ENCODE data around the gene PEX1.
"Not testable (repeated sequence)": the region's sequence is repeated elsewhere in the genome, so short reads cannot be mapped to it uniquely, and the experiment has no call there.

DNA sequence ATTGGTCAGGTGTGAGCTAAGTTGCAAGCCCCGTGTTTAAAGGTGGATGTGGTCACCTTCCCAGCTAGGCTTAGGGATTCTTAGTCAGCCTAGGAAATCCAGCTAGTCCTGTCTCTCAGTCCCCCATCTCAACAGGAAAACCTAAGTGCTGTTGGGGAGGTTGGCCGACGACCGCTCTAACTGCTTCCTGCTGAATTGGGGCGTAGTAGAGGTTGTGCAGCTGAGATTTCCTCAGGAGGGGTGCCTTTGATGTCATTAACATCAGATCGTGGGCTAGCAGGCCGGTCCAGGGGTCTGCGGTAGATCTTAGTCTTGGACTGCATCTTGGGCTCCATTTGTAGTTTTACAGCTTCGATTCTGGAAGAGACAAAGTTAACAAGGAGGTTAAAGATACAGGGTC, 59.7 kb downstream of the PEX1 start:
- not testable (repeated sequence) for TF ChIP-seq ZEB2 (tag by site-specific recombination; IDR thresholded peaks at IDR 0.05); KLF16 (tag by site-specific recombination; IDR thresholded peaks at IDR 0.05); YY1 (tag by site-specific recombination; IDR thresholded peaks at IDR 0.05); ZNF501 (tag by site-specific recombination; IDR thresholded peaks at IDR 0.05); ZBTB7A (tag by site-specific recombination; IDR thresholded peaks at IDR 0.05; ENCODE audit: low read depth); TCF7L2 (IDR thresholded peaks at IDR 0.05; ENCODE audit: borderline replicate concordance, low read depth, low read length)
- TF ChIP-seq, protein P1, sequence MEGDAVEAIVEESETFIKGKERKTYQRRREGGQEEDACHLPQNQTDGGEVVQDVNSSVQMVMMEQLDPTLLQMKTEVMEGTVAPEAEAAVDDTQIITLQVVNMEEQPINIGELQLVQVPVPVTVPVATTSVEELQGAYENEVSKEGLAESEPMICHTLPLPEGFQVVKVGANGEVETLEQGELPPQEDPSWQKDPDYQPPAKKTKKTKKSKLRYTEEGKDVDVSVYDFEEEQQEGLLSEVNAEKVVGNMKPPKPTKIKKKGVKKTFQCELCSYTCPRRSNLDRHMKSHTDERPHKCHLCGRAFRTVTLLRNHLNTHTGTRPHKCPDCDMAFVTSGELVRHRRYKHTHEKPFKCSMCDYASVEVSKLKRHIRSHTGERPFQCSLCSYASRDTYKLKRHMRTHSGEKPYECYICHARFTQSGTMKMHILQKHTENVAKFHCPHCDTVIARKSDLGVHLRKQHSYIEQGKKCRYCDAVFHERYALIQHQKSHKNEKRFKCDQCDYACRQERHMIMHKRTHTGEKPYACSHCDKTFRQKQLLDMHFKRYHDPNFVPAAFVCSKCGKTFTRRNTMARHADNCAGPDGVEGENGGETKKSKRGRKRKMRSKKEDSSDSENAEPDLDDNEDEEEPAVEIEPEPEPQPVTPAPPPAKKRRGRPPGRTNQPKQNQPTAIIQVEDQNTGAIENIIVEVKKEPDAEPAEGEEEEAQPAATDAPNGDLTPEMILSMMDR (tag by site-specific recombination; IDR thresholded peaks at IDR 0.05) = not testable (repeated sequence)
- TF ChIP-seq, protein P2, sequence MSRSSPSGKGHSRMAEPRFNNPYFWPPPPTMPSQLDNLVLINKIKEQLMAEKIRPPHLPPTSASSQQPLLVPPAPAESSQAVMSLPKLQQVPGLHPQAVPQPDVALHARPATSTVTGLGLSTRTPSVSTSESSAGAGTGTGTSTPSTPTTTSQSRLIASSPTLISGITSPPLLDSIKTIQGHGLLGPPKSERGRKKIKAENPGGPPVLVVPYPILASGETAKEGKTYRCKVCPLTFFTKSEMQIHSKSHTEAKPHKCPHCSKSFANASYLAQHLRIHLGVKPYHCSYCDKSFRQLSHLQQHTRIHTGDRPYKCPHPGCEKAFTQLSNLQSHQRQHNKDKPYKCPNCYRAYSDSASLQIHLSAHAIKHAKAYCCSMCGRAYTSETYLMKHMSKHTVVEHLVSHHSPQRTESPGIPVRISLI (tag by site-specific recombination; IDR thresholded peaks at IDR 0.05) = not testable (repeated sequence)
- TF ChIP-seq, protein P3, sequence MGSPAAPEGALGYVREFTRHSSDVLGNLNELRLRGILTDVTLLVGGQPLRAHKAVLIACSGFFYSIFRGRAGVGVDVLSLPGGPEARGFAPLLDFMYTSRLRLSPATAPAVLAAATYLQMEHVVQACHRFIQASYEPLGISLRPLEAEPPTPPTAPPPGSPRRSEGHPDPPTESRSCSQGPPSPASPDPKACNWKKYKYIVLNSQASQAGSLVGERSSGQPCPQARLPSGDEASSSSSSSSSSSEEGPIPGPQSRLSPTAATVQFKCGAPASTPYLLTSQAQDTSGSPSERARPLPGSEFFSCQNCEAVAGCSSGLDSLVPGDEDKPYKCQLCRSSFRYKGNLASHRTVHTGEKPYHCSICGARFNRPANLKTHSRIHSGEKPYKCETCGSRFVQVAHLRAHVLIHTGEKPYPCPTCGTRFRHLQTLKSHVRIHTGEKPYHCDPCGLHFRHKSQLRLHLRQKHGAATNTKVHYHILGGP (tag by site-specific recombination; IDR thresholded peaks at IDR 0.05) = not testable (repeated sequence)
- TF ChIP-seq, protein P4, sequence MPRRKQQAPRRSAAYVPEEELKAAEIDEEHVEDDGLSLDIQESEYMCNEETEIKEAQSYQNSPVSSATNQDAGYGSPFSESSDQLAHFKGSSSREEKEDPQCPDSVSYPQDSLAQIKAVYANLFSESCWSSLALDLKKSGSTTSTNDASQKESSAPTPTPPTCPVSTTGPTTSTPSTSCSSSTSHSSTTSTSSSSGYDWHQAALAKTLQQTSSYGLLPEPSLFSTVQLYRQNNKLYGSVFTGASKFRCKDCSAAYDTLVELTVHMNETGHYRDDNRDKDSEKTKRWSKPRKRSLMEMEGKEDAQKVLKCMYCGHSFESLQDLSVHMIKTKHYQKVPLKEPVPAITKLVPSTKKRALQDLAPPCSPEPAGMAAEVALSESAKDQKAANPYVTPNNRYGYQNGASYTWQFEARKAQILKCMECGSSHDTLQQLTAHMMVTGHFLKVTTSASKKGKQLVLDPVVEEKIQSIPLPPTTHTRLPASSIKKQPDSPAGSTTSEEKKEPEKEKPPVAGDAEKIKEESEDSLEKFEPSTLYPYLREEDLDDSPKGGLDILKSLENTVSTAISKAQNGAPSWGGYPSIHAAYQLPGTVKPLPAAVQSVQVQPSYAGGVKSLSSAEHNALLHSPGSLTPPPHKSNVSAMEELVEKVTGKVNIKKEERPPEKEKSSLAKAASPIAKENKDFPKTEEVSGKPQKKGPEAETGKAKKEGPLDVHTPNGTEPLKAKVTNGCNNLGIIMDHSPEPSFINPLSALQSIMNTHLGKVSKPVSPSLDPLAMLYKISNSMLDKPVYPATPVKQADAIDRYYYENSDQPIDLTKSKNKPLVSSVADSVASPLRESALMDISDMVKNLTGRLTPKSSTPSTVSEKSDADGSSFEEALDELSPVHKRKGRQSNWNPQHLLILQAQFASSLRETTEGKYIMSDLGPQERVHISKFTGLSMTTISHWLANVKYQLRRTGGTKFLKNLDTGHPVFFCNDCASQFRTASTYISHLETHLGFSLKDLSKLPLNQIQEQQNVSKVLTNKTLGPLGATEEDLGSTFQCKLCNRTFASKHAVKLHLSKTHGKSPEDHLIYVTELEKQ (tag by site-specific recombination; IDR thresholded peaks at IDR 0.05; ENCODE audit: borderline replicate concordance) = not testable (repeated sequence)
